Fibroblast of gingiva (primary cell): ENCODE results near the gene TUBG2.

Source experiments
- DNase-seq: peaks from one replicate; pipeline ENCODE4 v3.0.0-alpha.2; 2011; ENCODE audit warnings: low read depth

Gene TUBG2

DNA sequence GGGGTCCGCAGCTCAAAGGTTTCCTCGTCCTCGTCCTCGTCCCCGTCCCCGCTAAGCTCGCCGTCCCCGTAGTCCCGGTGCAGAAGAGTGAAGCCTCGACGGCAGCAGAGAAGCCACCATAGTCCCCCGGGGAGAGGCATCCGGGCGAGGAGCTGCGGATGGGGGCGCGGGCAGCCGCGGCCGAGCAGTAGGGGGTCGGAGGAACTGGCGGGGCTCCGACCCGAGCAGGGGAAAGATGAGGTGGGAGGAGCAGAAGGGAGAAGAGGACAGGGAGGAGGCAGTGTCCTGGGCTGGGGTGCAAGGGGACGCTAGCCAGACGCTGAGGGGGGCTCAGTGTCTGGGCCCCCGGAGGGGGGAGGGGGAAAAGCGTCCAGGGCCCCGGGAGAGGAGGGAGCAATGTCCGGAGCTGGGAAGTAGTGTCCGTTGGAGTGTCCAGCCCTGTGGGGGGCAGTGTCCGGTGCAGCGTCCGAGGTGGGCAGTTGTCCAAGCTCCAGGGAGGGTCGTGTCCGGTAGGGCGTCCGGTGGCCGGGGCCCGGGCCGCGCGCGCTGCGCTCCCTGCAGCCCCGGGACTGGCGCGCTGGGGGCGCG is 17.4 kb downstream of the TUBG2 start, which contains the start of gene PLEKHH3:
Gene PLEKHH3, minus strand, starts transcription at position 571 of the 588 bp plus-strand sequence. Its CDS starts 431 bp downstream, at position 140.
- DNase-seq, result no peak

DNA sequence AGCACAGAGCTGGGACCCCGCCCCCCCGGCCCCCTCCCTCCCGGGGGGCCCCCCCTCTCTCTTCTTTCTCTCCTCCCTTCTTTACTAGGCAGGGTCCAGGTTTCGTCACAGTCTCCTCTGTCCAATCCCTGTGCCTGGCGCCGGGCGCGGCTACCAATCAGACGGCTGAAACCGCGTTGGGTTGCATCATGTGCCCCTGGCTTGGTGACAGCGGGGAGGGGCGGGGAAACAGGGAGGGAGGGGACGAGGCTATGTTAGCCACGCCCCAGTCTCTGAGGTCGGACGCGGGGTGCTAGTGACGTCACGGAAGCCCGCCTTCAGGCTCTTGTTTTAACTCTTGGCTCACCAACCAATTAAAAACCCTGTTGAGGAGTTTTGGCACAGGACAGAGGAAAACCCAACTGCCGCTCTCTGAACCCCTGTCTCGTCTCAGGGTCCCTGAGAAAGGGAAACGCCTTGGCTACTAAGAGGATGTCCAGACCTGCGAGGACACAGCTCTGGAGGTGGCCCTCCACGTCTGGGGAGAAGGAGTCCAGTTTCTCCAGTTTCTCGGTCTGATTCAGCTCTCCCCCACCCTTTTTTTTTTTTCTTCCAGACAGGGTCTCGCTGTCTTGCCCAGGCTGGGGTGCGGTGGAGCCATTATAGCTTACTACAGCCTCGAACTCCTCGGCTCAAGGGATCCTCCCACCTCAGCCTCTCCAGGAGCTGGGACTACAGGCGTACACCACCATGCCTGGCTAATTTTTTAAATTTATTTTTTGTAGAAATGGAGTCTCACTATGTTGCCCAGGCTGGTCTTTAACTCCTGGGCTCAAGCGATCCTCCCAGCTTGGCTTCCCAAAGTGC is 18.2 kb downstream of the TUBG2 start:
- peak; percentile 99 for DNase-seq

- peak; percentile 92 for DNase-seq
Measured at GRCh38 chr17:42677921-42678781, 19.1 kb downstream of the TUBG2 start.

DNA sequence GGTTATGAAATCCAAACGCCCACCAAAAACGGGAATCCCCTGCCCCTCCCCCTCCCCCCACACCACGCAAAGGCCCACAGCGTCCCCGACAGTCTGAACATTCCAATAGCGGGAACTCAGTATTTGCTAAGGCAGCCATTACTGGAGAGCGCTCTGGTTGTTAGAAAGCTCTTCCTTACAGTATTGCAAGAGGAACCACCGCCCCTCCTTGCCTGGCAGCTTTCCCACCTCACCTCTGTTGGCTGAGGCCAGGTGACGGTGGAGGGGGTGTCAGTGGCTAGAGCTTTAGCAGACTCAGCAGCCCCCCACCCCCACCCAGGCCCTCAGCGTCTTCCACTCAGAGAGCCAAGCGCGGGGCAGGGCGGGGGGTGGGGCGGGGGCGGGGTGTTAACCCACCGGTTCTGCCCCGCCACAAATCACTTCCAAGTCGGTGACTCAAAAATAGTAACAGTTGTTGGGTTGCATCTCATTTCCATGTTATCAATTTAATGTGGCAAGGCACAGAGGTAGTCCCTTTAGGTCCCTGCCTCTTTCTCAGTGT is 19.9 kb downstream of the TUBG2 start:
- DNase-seq, result no peak

GRCh38 chr17:42679492-42680330 is 20.6 kb downstream of the TUBG2 start:
- DNase-seq, result peak; percentile 75

DNA sequence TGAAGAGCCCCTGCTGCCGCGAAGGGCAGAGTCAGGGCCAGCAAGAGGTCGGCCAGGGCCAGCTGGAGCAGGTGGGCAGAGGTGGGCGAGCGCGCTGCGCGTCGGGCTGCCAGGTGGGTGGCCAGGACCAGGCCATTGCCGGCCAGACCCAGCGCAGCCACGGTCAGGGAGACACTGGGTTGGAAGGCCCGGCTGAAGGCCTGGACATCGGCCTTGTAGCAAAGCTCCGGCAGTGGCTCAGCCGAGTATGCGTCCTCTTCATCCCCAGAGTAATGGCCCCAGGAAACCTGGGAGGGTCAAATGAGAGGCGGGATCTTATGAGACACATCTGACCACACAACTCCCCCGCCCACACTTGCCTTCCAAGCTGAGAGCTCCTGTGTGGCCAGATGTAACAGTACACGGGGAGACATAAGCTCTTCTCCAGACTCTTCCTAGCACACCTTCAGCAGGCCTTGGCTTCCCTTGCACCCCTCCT is 21.3 kb downstream of the TUBG2 start:
- no peak for DNase-seq

- peak; percentile 77 for DNase-seq
Measured at GRCh38 chr17:42681976-42682721, 23.1 kb downstream of the TUBG2 start, which contains the start of gene CNTNAP1. TSS of gene CNTNAP1 (plus strand) at chr17:42682531. CDS start at chr17:42682830, 299 bp downstream.

DNA sequence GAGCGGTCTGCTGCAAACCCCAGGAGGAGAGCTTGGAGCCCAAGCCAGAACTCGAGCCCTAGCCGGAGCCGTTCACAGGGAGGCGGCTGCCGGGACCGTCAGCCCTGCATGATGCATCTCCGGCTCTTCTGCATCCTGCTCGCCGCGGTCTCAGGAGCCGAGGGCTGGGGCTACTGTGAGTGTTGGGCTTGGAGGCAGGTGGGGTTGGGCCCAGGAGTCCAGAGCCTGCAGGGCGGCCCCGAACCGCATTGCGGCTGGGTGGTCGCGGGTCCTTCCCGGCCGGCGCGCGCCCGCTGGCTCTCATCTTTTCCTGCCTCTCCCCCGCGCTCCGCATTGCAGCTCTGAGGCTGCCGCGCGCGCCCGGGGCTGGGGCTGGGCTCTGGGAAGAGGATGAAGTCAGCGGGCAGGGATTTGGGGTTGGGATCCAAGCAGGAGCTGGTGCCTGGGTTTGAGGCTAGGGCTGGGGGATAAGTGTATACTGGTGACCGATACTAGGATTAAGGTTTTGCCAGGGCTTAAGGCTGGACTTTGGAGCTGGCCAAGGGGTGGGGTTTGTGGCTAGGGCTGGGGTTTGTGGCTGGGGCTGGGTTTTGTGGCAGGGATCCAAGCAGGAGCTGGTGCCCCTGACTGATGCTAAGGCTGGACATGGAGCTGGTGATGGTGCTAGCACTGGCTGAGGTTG is 23.8 kb downstream of the TUBG2 start:
- DNase-seq, result peak; percentile 26

DNA sequence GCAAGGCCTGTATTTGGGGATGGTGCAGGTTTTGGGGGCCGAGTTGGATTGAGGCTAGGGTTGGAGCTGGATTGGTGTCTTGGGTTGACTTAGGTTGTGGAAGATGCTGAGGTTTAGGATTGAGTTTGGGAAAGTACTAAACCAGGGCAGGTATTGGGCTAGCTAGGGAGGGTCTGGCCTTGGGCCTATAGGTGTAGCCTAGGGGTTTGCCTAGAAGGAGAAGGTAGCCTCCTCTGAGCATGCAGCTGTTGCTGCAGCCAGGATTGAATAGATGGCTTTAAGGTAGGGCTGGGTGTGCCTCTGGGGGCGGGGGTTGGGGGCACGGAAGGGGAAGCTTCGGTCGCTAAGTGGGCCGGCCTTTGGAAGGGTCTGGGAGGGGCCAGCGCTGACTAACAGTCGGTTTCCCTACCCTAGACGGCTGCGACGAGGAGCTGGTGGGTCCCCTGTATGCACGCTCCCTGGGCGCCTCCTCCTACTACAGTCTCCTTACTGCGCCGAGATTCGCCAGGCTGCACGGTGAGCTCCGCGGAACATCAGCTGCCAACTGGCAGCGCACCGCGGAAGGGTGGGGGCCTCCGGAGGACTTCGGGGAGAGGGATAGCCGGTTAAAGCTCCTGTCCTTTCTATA is 24.4 kb downstream of the TUBG2 start:
- no peak for DNase-seq

GRCh38 chr17:42684929-42685556 is 26.0 kb downstream of the TUBG2 start:
- no peak for DNase-seq

- no peak for DNase-seq
Measured at GRCh38 chr17:42685831-42686230, 26.7 kb downstream of the TUBG2 start.

DNA sequence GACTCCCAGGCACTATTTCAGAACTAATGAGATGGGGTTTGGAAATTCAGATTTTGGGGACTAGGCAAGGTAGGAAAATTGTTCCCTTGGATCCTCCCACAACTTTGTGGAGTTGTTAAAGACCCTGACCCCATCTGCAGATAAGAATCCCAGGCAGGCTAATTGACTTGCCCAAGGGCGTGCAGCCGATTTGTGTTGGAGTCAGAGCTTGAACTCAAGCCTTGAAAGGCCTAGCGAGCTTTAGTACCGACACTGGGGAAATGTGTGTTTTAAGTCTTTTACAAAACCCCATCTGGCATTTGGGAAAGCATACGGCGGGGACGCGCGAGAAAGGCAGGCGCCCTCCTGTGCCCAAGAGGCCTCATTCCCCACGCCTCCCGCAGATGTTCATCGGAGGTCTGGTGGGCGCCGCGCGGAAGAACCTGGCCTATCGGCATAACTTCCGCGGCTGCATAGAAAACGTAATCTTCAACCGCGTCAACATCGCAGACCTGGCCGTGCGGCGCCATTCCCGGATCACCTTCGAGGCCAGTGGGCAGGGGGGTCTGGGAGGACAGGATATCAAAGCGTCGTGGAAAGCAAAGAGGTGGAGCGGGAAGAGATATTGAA is 27.5 kb downstream of the TUBG2 start:
- DNase-seq, result no peak

- DNase-seq, result no peak
Measured at GRCh38 chr17:42687707-42688320, 28.7 kb downstream of the TUBG2 start.

DNA sequence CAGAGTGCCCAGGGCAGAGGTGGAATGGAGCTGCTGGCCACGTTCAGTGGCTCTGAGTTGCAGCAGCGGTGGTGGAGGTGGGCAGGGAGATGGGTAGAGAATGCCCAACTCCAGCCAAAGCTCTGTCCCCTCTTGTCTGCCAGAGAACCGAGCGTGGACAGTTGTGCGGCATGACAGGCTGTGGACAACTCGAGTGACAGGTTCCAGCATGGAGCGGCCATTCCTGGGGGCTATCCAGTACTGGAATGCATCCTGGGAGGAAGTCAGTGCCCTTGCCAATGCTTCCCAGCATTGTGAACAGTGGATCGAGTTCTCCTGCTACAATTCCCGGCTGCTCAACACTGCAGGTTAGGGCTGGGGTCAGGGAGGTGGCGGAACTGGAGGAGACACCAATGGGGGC is 31.5 kb downstream of the TUBG2 start:
- no peak for DNase-seq

- DNase-seq, result no peak
Measured at GRCh38 chr17:42691021-42691545, 32.0 kb downstream of the TUBG2 start.

- DNase-seq, result no peak
Measured at GRCh38 chr17:42692489-42692888, 33.4 kb downstream of the TUBG2 start.

GRCh38 chr17:42694524-42694923 is 35.4 kb downstream of the TUBG2 start:
- DNase-seq, result no peak

- no peak for DNase-seq
Measured at GRCh38 chr17:42695500-42695899, 36.4 kb downstream of the TUBG2 start.
